Right ventricle myocardium superior (tissue), 1 donor: ENCODE measurements around the gene ADAM10. TPM values are rescaled to one million over a fixed set of nuclear protein-coding genes. Genes with fewer than 3 reads are reported as not detected.
"Not testable (repeated sequence)": the region's sequence is repeated elsewhere in the genome, so short reads cannot be mapped to it uniquely, and the experiment has no call there.

Experiments
- ATAC-seq: fragments of 200-7000 bp; cut with Tn5 transposase; one replicate; pipeline ENCODE4 v1.9.1; 2020; ENCODE audit warnings: mild to moderate bottlenecking; ENCODE audit not compliant: poor library complexity
- DNase-seq: peaks from one replicate; pipeline ENCODE4 v3.0.0-alpha.2; 2020
- intact Hi-C: fragments of 100-400 bp; cut with DNase I; formaldehyde crosslinking; loops from one replicate; pipeline ENCODE4 v1.11.2; 2022
- total RNA-seq: library from RNA; stranded (reverse); fragmentation: NEBNext Ultra II Directional; extraction: Animal tissue kit (Norgen Biotek cat#: 25700); gene quantifications from one replicate; pipeline ENCODE4 v1.2.1, GENCODE V29; 2021
- donor health status: DM: no; HTN: yes; CAD: no; lungs with severe emphysema.

The ADAM10 gene
- total RNA-seq, 1 donor from 2014 or later = 69.7 TPM

DNA sequence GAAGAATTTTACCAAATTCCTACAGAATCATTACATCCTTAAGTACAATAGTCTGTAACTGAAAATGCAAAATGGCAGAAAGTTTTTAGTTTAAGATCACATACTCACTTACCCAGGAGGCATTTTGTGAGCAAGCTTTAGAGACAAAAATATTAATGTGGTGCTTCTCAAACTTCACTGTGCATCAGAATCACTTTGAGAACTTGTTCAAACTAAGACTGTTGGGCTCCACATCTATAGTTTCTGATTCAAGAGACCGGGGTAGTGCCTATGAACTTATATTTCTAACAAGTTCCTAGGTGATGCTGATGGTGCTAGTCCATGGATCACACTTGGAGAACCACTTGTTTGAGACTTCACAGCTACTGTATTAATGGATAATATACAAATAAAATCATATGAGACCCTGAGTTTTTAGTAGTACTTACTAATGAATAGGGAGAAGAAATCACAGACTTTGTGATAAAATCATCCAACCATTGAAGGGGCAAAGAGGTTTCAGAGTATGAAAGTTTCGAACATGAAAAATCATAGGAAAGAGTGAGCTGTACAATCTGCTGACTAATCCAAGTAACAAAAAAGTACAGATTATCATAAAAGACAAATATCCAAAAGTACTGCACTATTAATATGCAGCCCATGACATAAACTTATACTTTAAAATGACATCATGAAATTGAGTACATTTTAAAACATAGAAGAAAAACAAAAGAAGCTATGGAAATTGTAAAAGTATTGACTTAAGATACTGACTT, 110.3 kb downstream of the ADAM10 start:
- no peak for ATAC-seq
- intact Hi-C loops = no loop called here
- DNase-seq = no peak

DNA sequence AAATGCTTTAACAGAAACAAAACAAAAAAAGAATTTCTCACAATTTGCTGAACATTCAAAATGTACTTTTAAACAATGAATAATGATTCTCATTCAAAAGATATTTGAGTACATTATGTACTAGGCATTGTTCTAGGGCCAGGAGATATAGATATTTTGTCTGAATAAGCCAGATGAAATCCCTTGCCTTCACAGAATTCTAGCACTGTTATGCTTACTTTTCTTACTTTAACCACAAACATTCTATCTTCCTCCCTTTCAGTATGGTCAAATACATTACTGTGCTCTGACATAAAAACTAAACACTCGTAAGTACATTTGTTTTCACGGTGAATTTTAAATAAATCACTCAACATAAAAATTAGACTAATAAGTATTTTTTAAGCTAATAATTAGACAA, 116.7 kb downstream of the ADAM10 start:
- intact Hi-C loops = no loop called here
- ATAC-seq = no peak
- DNase-seq = no peak

DNA sequence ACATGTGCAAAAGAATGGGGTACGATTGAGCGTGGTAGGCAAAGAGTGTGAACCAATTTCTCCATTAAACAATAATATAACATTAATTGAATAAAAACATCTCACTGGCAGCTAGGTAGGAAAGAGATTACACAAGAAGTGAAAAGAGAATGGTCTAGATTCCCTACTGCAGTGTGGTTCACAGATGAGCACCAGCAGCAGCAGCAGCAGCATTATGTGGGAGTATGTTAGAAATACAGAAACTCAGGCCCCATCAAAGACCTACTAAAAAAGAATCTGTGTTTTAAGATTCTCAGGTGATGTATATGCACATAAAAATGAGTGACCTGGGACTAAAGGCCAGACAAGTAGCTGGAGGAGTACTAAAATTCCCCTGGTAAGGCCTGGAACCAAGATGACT, 118.2 kb downstream of the ADAM10 start:
- no peak for DNase-seq
- no peak for ATAC-seq
- intact Hi-C loops = no loop called here

DNA sequence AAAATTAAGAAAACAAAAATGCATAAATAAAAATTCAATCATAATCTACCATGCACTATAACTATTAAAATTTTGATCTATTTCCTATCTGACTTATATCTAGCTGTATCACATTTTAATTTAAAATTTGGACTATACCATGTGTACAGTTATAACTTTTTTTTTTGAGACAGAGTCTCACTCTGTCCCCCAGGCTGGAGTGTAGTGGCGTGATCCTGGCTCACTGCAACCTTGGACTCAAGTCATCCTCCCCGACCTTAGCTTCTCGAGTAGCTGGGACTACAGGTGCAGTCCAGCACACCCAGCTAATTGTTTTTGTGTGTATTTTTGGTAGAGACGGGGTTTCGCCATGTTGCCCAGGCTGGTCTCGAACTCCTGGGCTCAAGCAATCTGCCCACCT, 119.9 kb downstream of the ADAM10 start:
- intact Hi-C loops = no loop called here
- DNase-seq (no peak), ATAC-seq (no peak)

DNA sequence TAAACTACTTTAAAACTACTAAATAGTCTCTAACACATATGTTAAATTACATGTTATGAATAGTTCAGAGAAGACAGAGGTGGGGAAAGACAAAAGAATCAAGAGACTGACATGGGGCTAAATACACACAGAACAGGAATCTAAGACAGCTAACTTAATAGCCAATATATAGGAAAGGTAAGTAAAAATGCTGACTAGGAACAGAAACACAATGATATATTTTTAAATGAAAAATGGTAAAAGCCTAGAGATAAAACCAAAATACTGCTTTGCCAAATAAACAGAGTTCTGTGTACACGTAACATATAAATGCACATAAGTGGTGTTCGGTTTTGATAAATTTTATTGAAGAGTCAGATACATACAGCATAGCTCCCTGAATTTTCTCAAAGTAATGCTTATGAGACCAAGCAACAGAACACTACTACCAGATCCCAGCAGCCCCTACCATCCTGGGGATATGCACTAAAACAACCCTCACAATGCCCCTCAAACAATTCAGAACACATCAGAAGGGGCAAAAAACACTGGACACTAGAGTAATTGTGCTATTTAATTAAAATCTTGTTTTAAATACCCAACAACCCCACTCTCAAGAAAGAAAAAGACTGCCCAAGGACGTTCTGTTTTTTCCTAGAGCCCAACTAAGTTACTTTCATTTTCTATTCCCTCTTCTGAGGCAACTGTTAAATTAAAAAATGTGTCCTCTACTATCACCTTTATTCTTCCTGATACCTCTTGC, 121.1 kb downstream of the ADAM10 start:
- DNase-seq (no peak), ATAC-seq (peak; percentile 70)
- intact Hi-C loops = no loop called here

DNA sequence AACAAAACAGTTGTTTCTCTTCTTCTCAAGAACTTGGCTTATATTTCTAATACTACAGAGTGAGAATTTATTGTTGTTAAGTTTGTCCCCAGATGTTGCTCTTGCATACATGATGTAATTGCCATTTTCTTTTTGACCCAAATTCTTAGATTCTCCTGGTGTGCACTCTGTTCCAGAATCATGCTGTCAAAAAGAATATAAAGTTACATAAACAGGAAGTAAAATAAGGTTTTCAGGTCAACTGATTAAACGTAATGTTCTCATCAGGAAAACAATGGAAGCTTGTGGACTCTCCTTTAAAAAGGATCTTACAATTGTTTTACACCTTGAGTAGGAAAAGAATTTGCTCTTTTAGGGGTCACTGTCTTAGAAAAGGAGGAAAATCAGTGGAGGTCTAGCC, 121.8 kb downstream of the ADAM10 start:
- intact Hi-C loops = no loop called here
- DNase-seq (no peak), ATAC-seq (no peak)

DNA sequence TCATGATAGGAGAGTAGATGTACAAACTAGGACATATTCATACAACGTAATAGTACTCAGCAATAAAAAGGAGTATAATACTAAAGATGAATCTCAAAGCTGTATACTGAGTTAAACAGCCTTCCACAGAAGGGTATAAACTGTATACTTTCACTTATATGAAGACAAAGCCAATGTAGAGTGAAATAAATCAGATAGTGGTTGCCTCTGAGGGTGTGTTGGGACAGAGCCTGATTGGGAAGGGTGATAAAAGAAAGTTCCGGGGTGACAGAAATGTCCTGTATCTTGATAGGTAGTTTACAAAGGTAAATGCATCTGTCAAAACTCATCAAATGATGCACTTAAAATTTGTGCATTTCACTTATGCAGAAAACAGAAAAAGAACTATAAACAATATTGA, 122.5 kb downstream of the ADAM10 start:
- intact Hi-C loops = no loop called here
- no peak for ATAC-seq
- DNase-seq = no peak

DNA sequence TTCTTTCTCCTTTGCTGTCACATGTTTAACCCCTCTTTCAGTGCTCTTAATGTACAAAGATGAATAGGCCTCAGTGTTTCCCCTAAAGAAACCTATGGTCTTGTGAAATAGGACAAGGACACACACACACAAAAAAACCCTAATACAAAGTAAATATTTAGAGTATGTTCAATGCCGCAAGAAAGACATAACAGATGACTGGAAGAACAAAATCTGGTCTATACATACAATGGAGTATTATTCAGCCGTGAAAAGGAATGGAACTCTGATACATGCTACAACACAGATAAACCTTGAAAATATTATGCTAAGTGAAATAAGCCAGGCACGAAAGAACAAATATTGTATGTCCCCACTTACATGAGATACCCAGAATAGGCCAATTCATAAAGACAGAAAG, 123.1 kb downstream of the ADAM10 start:
- intact Hi-C loops = no loop called here
- ATAC-seq (no peak), DNase-seq (no peak)

DNA sequence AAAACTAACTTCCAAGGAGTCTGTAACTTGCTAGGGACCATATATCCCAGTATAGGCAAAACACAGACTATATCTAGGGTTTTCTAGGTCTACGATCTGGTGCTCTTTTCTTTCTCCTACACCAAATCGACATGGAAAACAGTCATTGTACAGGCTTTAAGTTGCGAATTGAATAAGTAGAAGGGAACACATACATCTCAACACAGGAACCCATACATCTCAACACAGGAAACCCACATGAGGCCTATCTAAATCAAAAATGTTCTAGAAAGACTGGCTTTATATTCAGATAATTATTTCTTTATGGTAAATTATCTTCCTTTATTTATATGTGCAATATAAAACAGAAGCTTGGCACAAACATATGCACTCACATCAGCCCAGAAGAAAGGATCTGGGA, 126.6 kb downstream of the ADAM10 start:
- intact Hi-C loops = no loop called here
- ATAC-seq (no peak), DNase-seq (no peak)

DNA sequence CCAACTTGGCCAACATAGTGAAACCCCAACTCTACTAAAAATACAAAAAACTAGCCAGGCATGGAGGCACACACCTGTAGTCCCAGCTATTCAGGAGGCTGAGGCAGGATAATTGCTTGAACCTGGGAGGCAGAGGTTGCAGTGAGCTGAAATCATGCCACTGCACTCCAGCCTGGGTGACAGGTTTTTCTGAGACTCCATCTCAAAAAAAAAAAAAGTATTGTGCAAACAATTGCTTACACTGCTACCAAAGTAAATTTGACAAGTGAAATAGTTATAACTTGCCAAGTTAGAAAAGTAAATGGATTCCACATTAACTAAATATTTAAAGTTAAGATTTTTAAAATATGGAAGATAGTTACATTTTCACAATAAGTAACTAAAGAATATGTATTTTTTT, 129.2 kb downstream of the ADAM10 start:
- intact Hi-C loops, ATAC-seq, DNase-seq: not testable (repeated sequence)

DNA sequence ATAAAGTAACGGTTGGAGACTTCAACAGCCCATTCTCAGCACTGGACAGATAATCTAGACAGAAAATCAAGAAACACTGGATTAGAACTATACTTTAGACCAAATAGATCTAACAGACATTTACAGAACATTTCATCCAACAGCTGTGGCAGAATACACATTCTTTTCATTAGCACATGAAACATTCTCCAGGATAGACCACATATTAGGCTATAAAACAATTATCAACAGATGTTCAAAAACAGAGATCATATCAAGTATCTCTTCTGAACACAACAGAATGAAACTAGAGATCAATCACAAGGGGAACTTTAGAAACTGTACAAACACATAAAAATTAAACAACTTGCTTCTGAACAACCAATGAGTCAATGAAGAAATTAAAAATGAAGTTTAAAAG, 133.3 kb downstream of the ADAM10 start:
- no peak for DNase-seq
- intact Hi-C loops = no loop called here
- no peak for ATAC-seq

DNA sequence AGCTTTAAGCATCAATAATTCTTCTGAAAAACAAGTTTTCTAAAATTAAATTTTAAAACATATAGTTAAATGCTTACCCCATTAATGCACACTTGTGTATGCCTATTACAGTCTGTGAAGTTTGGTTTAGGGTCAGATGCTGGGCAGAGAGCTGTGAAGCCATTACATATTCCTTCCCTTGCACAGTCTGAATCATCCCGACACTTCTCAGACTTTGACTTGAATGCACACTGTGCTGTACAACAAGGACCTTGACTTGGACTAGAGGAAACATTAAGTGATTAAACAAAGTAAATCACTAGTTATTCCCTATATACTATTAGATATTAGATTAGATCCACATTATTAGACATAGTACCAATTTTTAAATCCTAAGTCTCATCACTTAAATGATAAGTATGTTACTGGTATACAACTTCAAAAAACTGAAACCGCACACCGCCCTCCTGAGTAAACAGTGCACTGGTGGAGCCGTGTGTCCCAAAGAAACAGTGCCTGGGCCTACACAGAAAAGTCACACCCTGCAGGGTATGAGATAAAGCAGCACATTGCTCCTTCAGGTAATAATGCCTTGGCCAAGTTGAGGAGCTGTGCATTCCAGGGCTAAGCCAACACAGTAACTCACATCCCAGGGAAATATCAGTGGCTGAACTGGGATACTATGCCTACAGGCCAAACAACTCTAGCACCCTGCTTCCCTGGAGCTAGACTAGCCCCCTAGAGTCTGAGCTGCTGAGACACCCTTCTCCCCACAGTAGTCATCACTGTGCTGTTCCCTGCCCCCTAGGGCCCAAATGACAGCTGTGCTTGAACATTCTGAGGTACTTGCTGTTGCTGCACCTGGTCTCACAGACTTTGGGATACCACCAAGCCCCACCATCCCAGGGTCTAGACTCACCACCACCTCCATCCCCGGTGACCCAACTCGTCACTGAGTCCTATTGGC, 137.5 kb downstream of the ADAM10 start:
- ATAC-seq (no peak), DNase-seq (no peak)
- intact Hi-C loops = no loop called here

DNA sequence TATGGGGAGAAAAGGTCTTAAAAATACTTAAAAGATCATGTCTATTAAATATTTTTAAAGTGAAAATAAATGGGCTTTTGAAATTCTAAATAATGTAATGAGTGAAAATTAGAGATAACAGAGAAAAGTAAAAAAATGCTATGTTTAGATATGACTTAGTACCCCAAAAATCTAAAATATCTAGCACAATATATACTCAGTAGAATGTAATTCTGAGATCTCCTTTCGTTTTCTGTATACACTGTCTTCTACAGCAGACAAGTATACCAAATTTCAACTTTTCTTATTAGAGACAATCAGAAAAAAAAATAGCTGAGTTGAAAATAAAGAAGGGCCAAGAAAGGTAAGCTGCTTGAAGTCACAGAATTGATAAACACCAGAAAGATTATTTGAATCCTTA, 140.8 kb downstream of the ADAM10 start:
- intact Hi-C loops = no loop called here
- ATAC-seq (no peak), DNase-seq (no peak)

DNA sequence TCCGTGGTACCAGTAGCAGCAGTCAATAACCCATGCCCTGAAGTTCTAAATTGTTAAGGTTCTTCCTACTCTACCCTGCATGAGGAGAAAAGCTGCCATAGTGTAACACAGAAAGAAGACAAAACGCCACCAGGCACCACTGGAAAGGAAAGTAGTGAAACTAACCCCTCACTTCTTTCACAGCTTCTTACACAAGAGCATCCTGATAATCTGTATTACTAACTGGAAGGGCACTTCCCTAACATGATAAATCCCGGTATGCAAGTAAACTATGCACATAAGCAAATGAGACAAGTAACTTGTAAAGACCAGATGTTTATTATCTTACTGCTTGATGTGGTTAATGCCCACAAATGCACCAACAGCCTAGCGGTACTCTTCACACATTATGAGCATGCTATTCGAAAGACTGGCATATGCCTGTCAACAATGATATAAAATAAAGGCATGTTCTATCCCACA, 141.3 kb downstream of the ADAM10 start:
- DNase-seq (no peak), ATAC-seq (no peak)
- intact Hi-C loops = no loop called here

DNA sequence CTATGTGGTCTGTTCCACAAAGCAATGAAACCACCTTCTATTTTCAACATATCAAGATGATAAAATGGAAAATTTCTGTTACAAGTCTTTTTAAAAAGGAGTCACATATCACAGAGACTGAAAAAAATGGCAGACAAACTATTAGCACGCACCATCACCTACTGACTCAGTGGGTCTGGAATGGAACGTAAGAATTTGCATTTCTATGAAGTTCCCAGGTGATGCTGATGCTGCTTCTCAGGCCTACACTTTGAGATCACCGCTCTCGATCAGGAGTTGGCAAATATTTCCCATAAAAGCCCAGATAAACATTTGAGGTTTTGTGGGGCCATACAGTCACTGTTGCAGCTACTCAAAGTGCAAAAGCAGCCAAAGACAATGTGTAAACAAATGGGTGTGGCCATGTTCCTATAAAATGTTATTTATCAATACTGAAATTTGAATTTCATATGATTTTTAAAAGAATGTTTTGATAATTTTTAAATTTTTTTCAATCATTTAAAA, 142.9 kb downstream of the ADAM10 start:
- ATAC-seq (no peak), DNase-seq (no peak)
- intact Hi-C loops = no loop called here

DNA sequence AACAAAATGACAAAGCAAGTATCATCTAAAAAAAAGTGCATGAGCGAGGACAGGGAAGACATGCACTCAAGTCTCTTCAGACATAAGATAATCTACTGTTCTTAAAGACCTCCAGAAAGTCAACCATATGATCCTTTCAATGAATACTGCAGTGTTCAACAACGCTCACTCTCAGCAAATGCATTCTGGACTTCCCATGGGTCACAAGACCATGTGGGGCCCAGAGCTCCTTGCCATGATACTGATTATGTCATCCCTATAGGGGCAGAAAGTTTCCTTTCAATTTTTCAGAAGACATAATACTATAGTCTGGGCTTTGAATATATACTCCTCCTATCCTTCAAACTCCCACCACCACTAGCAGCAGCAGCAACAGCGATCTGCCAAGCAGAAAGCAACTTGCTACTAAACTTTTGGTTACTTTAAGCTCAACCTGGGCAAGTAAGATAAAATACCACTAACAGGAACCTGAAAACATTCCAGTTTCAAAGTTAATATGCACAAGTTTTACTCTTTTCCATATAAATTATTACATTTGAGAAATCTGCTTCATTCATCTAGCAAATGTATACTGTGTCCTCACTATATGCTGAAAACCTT, 143.5 kb downstream of the ADAM10 start:
- DNase-seq (no peak), ATAC-seq (no peak)
- intact Hi-C loops = no loop called here

DNA sequence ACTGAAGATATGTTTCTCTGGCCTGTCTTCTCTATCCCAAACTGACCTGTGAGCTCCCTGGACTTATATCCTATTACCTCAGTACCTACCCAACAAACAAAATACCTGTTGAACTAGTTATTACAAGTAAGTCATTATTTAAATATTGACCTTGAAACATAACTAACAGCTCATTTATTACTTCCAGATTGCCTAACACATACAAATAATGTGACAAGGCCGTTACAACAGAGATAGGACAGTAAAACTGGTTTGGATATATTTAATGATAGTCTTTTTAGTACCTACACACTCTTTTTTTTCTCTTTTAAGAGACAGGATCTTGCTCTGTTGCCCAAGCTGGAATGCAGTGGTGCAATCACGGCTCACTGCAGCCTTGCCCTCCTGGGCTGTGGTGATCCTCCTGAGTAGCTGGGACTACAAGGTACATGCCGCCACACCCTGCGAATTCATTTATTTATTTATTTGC, 145.0 kb downstream of the ADAM10 start:
- intact Hi-C loops = no loop called here
- DNase-seq (no peak), ATAC-seq (no peak)

DNA sequence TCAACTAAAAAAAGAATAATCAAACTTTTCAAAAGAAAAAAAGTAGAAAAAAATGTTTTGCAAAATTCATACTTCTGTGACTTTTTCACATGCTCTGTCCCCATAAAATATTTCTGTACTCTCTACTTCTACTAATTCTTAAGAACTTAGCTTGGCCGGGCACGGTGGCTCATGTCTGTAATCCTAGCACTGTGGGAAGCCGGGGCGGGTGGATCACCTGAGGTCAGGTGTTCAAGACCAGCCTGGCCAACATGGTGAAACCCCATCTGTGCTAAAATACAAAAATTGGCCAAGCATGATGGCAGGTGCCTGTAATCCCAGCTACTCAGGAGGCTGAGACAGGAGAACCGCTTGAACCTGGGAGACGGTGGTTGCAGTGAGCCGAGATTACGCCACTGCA, 145.6 kb downstream of the ADAM10 start:
- DNase-seq, intact Hi-C loops, ATAC-seq: not testable (repeated sequence)

DNA sequence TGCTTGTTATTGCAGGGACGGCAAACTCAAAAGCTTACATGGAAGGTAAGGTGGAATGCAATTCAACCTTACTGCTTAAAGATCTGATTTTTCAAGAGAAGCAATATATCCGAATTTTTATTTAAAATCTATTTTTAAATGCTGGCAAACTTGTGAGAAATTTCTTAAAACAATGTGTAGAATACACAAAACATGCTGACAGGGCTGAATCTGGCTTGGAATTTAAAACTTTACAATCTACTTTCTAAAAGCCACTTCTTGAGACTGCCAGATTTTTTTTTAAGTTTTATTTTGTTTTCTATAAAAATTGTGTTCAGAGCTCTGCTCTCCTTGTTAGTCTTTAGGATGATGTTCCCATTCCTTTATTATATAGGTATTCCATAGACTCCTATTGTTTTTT, 146.7 kb downstream of the ADAM10 start:
- intact Hi-C loops = no loop called here
- no peak for DNase-seq
- ATAC-seq = no peak
